ENCODE data around the gene AFAP1L2. TPM values are rescaled to one million over a fixed set of nuclear protein-coding genes. Genes with fewer than 3 reads are reported as not detected.
A peak's percentile ranks its signal among the peaks of the same experiment; 100 is the strongest.

AFAP1L2 gene
- total and polyA plus RNA-seq, 8 donors: 2.6 to 25.0 (median 10.0) TPM

GRCh38 chr10:114380797-114381196 lies 23.5 kb downstream of the AFAP1L2 start:
- Histone ChIP-seq H3K27ac (no peak overlapping the region), H3K9me3 (no peaks in the 10 kb centered on the region), H3K4me1 (peaks cover 0 to 11% (median 2%) of the 10 kb centered on the region in 4 donors), H3K4me3 (no peak overlapping the region), H3K36me3 (no peaks in the 10 kb centered on the region), H3K27me3 (no peaks in the 10 kb centered on the region)
- WGBS, 5 donors: 94 to 98% (median 95%) methylated on average over 5 of the region's 5 CpGs
- intact Hi-C loops (cut with DNase I; ENCODE audit: low total_unique reads): no loop called here
- no peak for TF ChIP-seq EP300 (IDR thresholded peaks at IDR 0.05)
- TF ChIP-seq CTCF (IDR thresholded peaks at IDR 0.05): no peak
- no peak for TF ChIP-seq POLR2A (IDR thresholded peaks at IDR 0.05)
- TF ChIP-seq POLR2AphosphoS5 (IDR thresholded peaks at IDR 0.05): no peak
- DNase-seq: no peak

- intact Hi-C loops (cut with DNase I; ENCODE audit: low total_unique reads): no loop called here
- peak overlapping the region in 2 of 5 donors; percentile 29 to 31 for H3K27ac ChIP-seq
- no peak for TF ChIP-seq POLR2A (IDR thresholded peaks at IDR 0.05)
- no peak for TF ChIP-seq POLR2AphosphoS5 (IDR thresholded peaks at IDR 0.05)
- TF ChIP-seq CTCF (IDR thresholded peaks at IDR 0.05): no peak
- no peak for TF ChIP-seq EP300 (IDR thresholded peaks at IDR 0.05)
Measured at GRCh38 chr10:114380060-114380459, 24.2 kb downstream of the AFAP1L2 start.

GRCh38 chr10:114379631-114380041 lies 24.7 kb downstream of the AFAP1L2 start:
- no peak for TF ChIP-seq CTCF (IDR thresholded peaks at IDR 0.05)
- no peak for TF ChIP-seq POLR2AphosphoS5 (IDR thresholded peaks at IDR 0.05)
- no peak for TF ChIP-seq POLR2A (IDR thresholded peaks at IDR 0.05)
- no peak for TF ChIP-seq EP300 (IDR thresholded peaks at IDR 0.05)
- Histone ChIP-seq H3K36me3 (no peaks in the 10 kb centered on the region), H3K27me3 (no peaks in the 10 kb centered on the region), H3K4me1 (peaks cover 0 to 22% (median 10%) of the 10 kb centered on the region in 4 donors), H3K4me3 (no peak overlapping the region), H3K27ac (peak overlapping the region in 2 of 5 donors; percentile 29 to 31), H3K9me3 (no peaks in the 10 kb centered on the region)
- intact Hi-C loops (cut with DNase I; ENCODE audit: low total_unique reads): no loop called here
- DNase-seq: peak in 1 of 2 donors; percentile 60
- 50 to 82% (median 55%) methylated on average over 4 of the region's 4 CpGs for WGBS, 5 donors

More at GRCh38 chr10:114380060-114380459, 24.2 kb downstream of the AFAP1L2 start:
- DNase-seq: peak in 1 of 2 donors; percentile 35
- Histone ChIP-seq H3K9me3 (no peaks in the 10 kb centered on the region), H3K4me1 (peaks cover 0 to 18% (median 6%) of the 10 kb centered on the region in 4 donors), H3K4me3 (no peak overlapping the region), H3K36me3 (no peaks in the 10 kb centered on the region), H3K27me3 (no peaks in the 10 kb centered on the region)
- WGBS, 5 donors: 76 to 97% (median 84%) methylated on average over 1 of the region's 1 CpG

- peaks cover 0 to 34% (median 17%) of the 10 kb centered on the region in 4 donors for H3K4me1 ChIP-seq
- no peaks in the 10 kb centered on the region for H3K27me3 ChIP-seq
- H3K27ac ChIP-seq: no peak overlapping the region
- no peak overlapping the region for H3K4me3 ChIP-seq
- intact Hi-C loops (cut with DNase I; ENCODE audit: low total_unique reads): no loop called here
- TF ChIP-seq EP300 (IDR thresholded peaks at IDR 0.05) (no peak), CTCF (IDR thresholded peaks at IDR 0.05) (no peak), POLR2A (IDR thresholded peaks at IDR 0.05) (no peak), POLR2AphosphoS5 (IDR thresholded peaks at IDR 0.05) (no peak)
- H3K36me3 ChIP-seq: no peaks in the 10 kb centered on the region
- no peaks in the 10 kb centered on the region for H3K9me3 ChIP-seq
- no peak for DNase-seq
- 82 to 86% (median 83%) methylated on average over 2 of the region's 2 CpGs for WGBS, 5 donors
Measured at GRCh38 chr10:114376523-114376922, 27.8 kb downstream of the AFAP1L2 start.

All from stomach (tissue), 9 donors.